Measurements from ENCODE around the gene GLO1. TPM values are rescaled to one million over a fixed set of nuclear protein-coding genes. Genes with fewer than 3 reads are reported as not detected.

The GLO1 gene
- total RNA-seq, 4 donors from 2014 or later, result 33.7 to 107 (median 64.7) TPM

DNA sequence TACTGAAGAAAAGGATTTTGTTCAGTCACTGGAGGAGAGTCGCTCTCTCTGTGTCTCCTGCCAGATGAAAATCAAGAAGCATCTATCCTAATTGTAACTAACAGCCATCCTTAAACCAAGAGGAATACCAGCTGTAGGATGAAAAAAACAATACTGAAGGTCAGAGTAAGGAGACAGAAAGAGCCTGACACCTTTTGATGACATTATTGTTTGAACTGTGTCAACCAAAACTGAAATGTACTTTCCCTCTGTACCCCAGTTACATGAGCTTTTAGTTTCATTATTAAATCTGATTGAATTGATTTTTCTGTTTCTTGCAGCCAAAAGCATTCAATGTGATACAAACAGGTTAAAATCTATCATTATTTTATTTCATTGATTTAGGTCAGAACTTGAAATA lies 46.0 kb downstream of the GLO1 start:
- no peak for TF ChIP-seq CTCF (IDR thresholded peaks at IDR 0.05; ENCODE audit: low read depth)

DNA sequence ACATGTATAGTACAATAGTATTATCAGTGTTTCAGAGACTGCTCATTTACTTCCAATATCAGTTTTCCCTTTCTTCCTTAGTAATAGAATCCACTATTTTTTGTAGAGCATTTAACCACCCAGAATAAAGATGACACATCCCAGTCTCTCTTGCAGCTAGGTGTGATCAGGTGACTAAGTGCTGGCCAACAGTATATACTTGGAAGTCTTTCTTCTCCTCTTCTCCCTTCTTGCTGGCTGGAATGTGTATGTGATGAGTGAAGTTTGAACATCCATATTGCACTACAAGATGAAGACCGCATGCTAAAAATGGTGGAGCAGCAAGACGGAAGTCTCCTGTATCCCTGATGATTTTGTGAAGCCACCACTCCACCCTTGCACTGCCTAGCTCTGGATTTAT lies 48.7 kb downstream of the GLO1 start:
- TF ChIP-seq CTCF (IDR thresholded peaks at IDR 0.05; ENCODE audit: low read depth), result no peak

GRCh38 chr6:38651121-38651784 lies 51.7 kb downstream of the GLO1 start:
- TF ChIP-seq CTCF (IDR thresholded peaks at IDR 0.05; ENCODE audit: low read depth), result no peak

GRCh38 chr6:38650207-38650752 lies 52.7 kb downstream of the GLO1 start:
- no peak for TF ChIP-seq CTCF (IDR thresholded peaks at IDR 0.05; ENCODE audit: low read depth)

- no peak for TF ChIP-seq CTCF (IDR thresholded peaks at IDR 0.05; ENCODE audit: low read depth)
Observed at GRCh38 chr6:38649744-38650143, 53.2 kb downstream of the GLO1 start.

DNA sequence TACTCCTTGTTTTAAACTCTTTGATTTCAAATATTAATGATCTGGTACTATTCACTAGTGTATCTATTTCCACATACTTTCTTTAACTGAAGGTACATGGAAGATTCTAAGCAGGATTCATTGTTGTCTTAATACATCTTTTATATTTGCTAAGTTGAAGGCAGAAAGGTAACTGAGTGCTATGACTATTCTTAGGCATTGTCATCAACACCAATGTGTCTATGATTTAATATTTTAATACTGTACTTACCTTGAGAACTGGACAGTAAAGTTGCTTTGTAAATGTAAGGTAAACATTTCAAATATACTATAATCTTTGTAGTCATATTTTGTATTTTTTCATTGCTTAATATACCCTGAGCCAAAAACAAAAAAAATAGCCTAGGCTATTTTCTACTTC lies 54.3 kb downstream of the GLO1 start:
- no peak for TF ChIP-seq CTCF (IDR thresholded peaks at IDR 0.05; ENCODE audit: low read depth)

DNA sequence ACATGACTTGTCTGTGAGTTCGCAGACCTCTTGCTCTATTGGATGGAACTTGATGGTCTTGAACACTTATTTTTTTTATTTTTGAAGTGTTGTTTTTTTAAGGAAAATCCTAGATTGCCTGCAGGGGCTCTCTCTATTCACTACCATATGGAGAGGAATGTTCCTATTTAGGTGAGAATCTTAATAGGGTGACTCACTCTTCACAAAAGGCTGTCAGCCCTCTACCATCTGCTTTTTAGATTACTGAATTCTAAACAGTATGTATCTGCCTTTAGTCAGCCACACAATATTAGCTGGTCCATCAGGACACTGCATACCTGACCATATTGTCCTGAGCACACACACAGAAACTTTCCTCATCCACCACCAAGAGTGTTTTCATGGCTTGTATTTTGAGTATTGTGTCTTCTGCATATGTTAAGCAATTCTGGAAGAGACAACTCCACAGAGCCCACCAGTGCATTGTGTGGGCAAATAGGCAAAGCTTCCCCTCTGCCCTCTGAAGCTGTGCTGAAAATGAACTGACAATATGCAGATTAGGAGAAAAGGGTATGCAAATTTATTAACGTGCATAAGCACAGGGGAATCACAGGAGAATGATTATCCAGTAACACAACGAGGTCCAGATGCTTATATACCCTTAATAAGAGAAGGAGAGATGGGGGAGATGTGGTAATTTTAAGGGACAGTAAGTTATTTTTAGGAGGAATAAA lies 56.6 kb downstream of the GLO1 start:
- no peak for TF ChIP-seq CTCF (IDR thresholded peaks at IDR 0.05; ENCODE audit: low read depth)
